Esophagus muscularis mucosa (tissue), 4 donors: ENCODE data around the gene HS6ST2.

ENCODE experiments used
- EP300 ChIP-seq: sonication (generic); formaldehyde crosslinking; IDR thresholded peaks from one replicate; pipeline ENCODE4 v1.6.1; 2017; ENCODE audit warnings: antibody characterized with exemption
- POLR2AphosphoS5 ChIP-seq, 2 donors: sonication (generic); formaldehyde crosslinking; IDR thresholded peaks; one replicate each; pipeline ENCODE4 v1.6.1; 2017; ENCODE audit warnings: antibody characterized with exemption in 2 of 2
- TF ChIP-seq, protein P1 (sequence below), 3 experiments: fragments of 200-600 bp in 2 of 3; fragments of 450-650 bp in 1 of 3; sonication (generic) in 2 of 3; IDR thresholded peaks; one replicate each; pipeline ENCODE4 v1.5.1; 2017 to 2019; ENCODE audit warnings: antibody characterized with exemption in 3 of 3, mild to moderate bottlenecking in 2 of 3, moderate library complexity in 1 of 3

DNA sequence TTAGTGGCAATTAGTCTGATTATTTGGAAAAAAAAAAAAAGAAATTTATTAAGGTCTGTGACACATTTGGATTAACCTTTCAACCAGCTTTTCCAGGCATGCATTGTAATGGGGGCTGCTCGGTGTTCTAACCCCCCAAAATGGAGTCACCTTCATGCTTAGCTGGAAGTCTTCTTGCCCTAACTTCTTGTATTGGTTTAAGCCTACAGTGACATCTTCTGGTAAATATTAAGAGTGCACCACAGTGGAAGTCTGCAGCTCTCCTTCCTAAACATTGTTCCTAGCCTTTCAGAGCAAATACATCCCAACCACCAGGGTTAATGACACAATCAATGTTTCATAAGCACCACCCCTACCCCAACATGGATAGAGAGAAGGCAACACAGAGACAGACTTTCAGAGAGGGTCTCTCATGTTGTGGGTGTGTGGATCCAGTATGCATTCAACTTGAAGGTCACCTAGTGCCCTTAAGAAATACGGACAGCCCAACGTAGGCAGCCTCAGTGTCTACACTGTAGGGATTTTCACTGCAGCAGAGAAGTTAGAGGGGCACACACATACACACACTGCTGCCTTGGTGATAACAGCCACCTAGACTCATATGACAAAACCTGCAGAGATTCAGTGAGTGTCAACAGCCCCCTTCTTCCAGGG, 326.7 kb downstream of the HS6ST2 start:
- no peak for TF ChIP-seq POLR2AphosphoS5 (IDR thresholded peaks at IDR 0.05)
- TF ChIP-seq, protein P1, sequence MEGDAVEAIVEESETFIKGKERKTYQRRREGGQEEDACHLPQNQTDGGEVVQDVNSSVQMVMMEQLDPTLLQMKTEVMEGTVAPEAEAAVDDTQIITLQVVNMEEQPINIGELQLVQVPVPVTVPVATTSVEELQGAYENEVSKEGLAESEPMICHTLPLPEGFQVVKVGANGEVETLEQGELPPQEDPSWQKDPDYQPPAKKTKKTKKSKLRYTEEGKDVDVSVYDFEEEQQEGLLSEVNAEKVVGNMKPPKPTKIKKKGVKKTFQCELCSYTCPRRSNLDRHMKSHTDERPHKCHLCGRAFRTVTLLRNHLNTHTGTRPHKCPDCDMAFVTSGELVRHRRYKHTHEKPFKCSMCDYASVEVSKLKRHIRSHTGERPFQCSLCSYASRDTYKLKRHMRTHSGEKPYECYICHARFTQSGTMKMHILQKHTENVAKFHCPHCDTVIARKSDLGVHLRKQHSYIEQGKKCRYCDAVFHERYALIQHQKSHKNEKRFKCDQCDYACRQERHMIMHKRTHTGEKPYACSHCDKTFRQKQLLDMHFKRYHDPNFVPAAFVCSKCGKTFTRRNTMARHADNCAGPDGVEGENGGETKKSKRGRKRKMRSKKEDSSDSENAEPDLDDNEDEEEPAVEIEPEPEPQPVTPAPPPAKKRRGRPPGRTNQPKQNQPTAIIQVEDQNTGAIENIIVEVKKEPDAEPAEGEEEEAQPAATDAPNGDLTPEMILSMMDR (IDR thresholded peaks at IDR 0.05): peak; percentile 41 to 52 (median 50)
- no peak for TF ChIP-seq EP300
